B cell (primary cell): ENCODE data around the gene MYCBPAP. TPM values are rescaled to one million over a fixed set of nuclear protein-coding genes. Genes with fewer than 3 reads are reported as not detected.

Source experiments
- ATAC-seq: fragments of 200-7000 bp; cut with Tn5 transposase; one replicate; pipeline ENCODE4 v1.10.0; 2021; ENCODE audit warnings: low read depth, mild to moderate bottlenecking, moderate number of reproducible peaks, moderate library complexity
- CTCF ChIA-PET: fragments of 350-600 bp; sonication (Branson Sonifier 250); formaldehyde crosslinking; loops from one replicate; lab custom pipeline; 2021; ENCODE audit warnings: antibody characterized with exemption, inconsistent platforms; lab: Charles Lee
- POLR2A ChIA-PET: fragments of 350-600 bp; sonication (Branson Sonifier 250); formaldehyde crosslinking; loops from one replicate; lab custom pipeline; 2021; ENCODE audit warnings: antibody characterized with exemption; lab: Charles Lee
- DNase-seq: peaks from one replicate; pipeline ENCODE4 v3.0.0; 2013
- H2AFZ ChIP-seq: 2 replicates; pipeline ENCODE4 v1.6.1; 2012; ENCODE audit warnings: mild to moderate bottlenecking, low read depth, low read length; ENCODE audit not compliant: insufficient read depth, poor library complexity, severe bottlenecking
- H3K27ac ChIP-seq, 2 donors: 1 replicate in 1 of 2; 2 replicates in 1 of 2; pipeline ENCODE4 v1.5.1; 2012 to 2013; ENCODE audit warnings: low read length in 2 of 2, mild to moderate bottlenecking in 2 of 2, moderate library complexity in 1 of 2
- H3K27me3 ChIP-seq, 4 experiments: fragments of 200-600 bp in 1 of 4; sonication (generic) in 1 of 4; replicated peaks in 1 of 4; 1 replicate in 2 of 4; 2 replicates in 2 of 4; pipeline versions ENCODE4 v1.6.1 to v1.7.0; 2013 to 2016; ENCODE audit warnings: low read length in 3 of 4, mild to moderate bottlenecking in 2 of 4, mixed read lengths in 1 of 4, moderate library complexity in 1 of 4; ENCODE audit not compliant: insufficient read depth in 4 of 4, control insufficient read depth in 3 of 4; ENCODE audit errors: control extremely low read depth in 1 of 4
- H3K36me3 ChIP-seq, 2 experiments: replicated peaks in 1 of 2; 1 replicate in 1 of 2; 2 replicates in 1 of 2; pipeline versions ENCODE4 v1.6.1 to v1.7.1; 2013; ENCODE audit warnings: low read length in 1 of 2; ENCODE audit not compliant: insufficient read depth in 2 of 2, control insufficient read depth in 1 of 2; ENCODE audit errors: control extremely low read depth in 1 of 2, extremely low read depth in 1 of 2
- H3K4me1 ChIP-seq, 2 donors: fragments of 200-600 bp in 1 of 2; sonication (generic) in 1 of 2; 1 replicate in 1 of 2; 2 replicates in 1 of 2; pipeline versions ENCODE4 v1.5.1 to v1.6.1; 2013 to 2017; ENCODE audit warnings: low read length in 2 of 2; ENCODE audit not compliant: control insufficient read depth in 2 of 2, insufficient read depth in 2 of 2
- H3K4me2 ChIP-seq: replicated peaks from 2 replicates; pipeline ENCODE3; 2012; ENCODE audit warnings: mild to moderate bottlenecking, low read depth, low read length; ENCODE audit not compliant: poor library complexity, severe bottlenecking
- H3K4me3 ChIP-seq, 5 experiments: fragments of 200-600 bp in 1 of 5; sonication (generic) in 1 of 5; 1 replicate in 3 of 5; 2 replicates in 2 of 5; pipeline versions ENCODE4 v1.5.1 to v1.7.0; 2011 to 2016; ENCODE audit warnings: low read length in 4 of 5, mild to moderate bottlenecking in 4 of 5, low read depth in 2 of 5, control low read depth in 1 of 5, moderate library complexity in 1 of 5; ENCODE audit not compliant: insufficient read depth in 1 of 5; ENCODE audit errors: control extremely low read depth in 1 of 5, extremely low read depth in 1 of 5
- H3K79me2 ChIP-seq: fragments of 200-600 bp; sonication (generic); one replicate; pipeline ENCODE4 v1.6.0; 2016; ENCODE audit warnings: low read length; ENCODE audit not compliant: control insufficient read depth, insufficient read depth
- H3K9ac ChIP-seq: fragments of 200-600 bp; sonication (generic); 2 replicates; pipeline ENCODE4 v1.6.1; 2017; ENCODE audit warnings: mild to moderate bottlenecking, low read length, moderate library complexity
- H3K9me3 ChIP-seq, 3 donors: one replicate each; pipeline versions ENCODE4 v1.6.1 to v1.7.1; 2013; ENCODE audit warnings: low read length in 2 of 3; ENCODE audit not compliant: control insufficient read depth in 2 of 3, insufficient read depth in 1 of 3; ENCODE audit errors: control extremely low read depth in 1 of 3
- H4K20me1 ChIP-seq: 2 replicates; pipeline ENCODE4 v1.6.0; 2012; ENCODE audit warnings: mild to moderate bottlenecking, low read length; ENCODE audit not compliant: insufficient read depth, control insufficient read depth, poor library complexity, severe bottlenecking
- H3K27ac Mint-ChIP-seq: one replicate; pipeline ENCODE4 v1.8.0; 2021; ENCODE audit warnings: mixed read lengths
- H3K27me3 Mint-ChIP-seq: one replicate; pipeline ENCODE4 v1.8.0; 2021; ENCODE audit warnings: mixed read lengths
- H3K4me1 Mint-ChIP-seq: one replicate; pipeline ENCODE4 v1.8.0; 2021; ENCODE audit warnings: mixed read lengths
- H3K4me3 Mint-ChIP-seq: one replicate; pipeline ENCODE4 v1.8.0; 2021; ENCODE audit warnings: mixed read lengths
- H3K9me3 Mint-ChIP-seq: one replicate; pipeline ENCODE4 v1.8.0; 2022; ENCODE audit warnings: mixed read lengths; ENCODE audit not compliant: insufficient read depth
- EZH2 ChIP-seq: IDR thresholded peaks from 2 replicates; pipeline ENCODE4 v1.6.1; 2012; ENCODE audit warnings: borderline replicate concordance, low read depth, mild to moderate bottlenecking, moderate library complexity, low read length; ENCODE audit not compliant: insufficient read depth, poor library complexity, severe bottlenecking
- WGBS: methylation state at CpG from one replicate; pipeline ENCODE4 v1.1.5; 2013; ENCODE audit warnings: missing lambda C conversion rate; ENCODE audit not compliant: insufficient coverage; 5-methylcytosine and 5-hydroxymethylcytosine counted together
- intact Hi-C: fragments of 100-400 bp; cut with micrococcal nuclease; formaldehyde crosslinking; loops from one replicate; pipeline ENCODE4 v1.10.0; 2022
- polyA plus RNA-seq: library from polyadenylated mRNA; depleted of rRNA; stranded (reverse); fragments of >200 nt; gene quantifications from 2 replicates; pipeline ENCODE4 v1.2.3, GENCODE V29; 2012
- total RNA-seq, 2 donors: library from RNA; stranded (reverse); fragments of 120-200 nt in 1 of 2; gene quantifications; 1 replicate in 1 of 2; 2 replicates in 1 of 2; pipeline versions ENCODE4 v1.2.3 to v1.2.4, GENCODE V29; 2013 to 2022
- TF ChIP-seq, protein P1 (sequence below): fragments of 200-600 bp; IDR thresholded peaks from one replicate; pipeline ENCODE4 v1.8.0; 2022; ENCODE audit warnings: antibody characterized with exemption, mild to moderate bottlenecking

The MYCBPAP gene
- total and polyA plus RNA-seq, 2 donors (not counting 1 experiment from before 2014, with no cell fraction given), result 1.9 to 5.1 TPM

DNA sequence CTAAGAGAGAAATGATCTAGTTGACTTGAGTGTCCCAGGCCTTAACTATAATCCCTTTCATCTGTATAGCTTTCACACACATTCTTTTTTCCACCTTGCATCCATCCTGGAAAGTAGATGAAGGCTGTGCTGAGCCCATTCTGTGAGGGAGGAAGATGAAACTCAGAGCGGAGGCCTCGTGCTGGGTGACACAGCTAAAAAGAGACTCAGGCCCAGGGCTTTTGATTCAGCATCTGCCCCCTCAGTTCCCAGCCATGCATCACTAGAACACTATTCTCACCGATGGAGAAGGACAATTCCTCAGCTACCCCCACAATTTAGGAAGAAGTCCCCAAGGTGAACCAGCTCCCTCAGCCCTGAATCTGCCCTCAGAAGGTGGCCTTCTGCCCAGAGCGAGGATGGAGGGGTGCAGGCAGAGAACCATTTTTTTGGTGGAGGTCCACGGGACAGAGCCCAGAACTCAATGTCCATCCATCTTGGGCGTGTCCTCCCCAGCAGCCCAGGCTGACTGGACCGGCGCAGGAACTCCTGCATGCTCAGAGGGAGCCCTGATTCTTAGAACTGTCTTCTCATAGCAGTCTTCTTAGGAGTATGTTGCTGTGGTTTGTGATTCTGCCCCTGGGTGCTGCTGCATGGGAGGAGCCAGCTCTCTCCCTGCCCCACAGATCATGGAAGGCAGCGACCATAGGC is 5.8 kb upstream of the MYCBPAP start:
- 85% methylated on average over 7 of the region's 9 CpGs for WGBS

More for the DNA sequence above, 5.8 kb upstream of the MYCBPAP start:
- no peaks in the 10 kb centered on the region for H3K79me2 ChIP-seq
- Mint-ChIP-seq H3K4me1 (no peaks in the 10 kb centered on the region), H3K4me3 (no peak overlapping the region), H3K27me3 (no peaks in the 10 kb centered on the region), H3K27ac (no peak overlapping the region), H3K9me3 (no peaks in the 10 kb centered on the region)
- H4K20me1 ChIP-seq, result no peaks in the 10 kb centered on the region
- no peak overlapping the region for H3K27ac ChIP-seq
- ATAC-seq (no peak), DNase-seq (no peak)
- TF ChIP-seq, protein P1, sequence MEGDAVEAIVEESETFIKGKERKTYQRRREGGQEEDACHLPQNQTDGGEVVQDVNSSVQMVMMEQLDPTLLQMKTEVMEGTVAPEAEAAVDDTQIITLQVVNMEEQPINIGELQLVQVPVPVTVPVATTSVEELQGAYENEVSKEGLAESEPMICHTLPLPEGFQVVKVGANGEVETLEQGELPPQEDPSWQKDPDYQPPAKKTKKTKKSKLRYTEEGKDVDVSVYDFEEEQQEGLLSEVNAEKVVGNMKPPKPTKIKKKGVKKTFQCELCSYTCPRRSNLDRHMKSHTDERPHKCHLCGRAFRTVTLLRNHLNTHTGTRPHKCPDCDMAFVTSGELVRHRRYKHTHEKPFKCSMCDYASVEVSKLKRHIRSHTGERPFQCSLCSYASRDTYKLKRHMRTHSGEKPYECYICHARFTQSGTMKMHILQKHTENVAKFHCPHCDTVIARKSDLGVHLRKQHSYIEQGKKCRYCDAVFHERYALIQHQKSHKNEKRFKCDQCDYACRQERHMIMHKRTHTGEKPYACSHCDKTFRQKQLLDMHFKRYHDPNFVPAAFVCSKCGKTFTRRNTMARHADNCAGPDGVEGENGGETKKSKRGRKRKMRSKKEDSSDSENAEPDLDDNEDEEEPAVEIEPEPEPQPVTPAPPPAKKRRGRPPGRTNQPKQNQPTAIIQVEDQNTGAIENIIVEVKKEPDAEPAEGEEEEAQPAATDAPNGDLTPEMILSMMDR, result no peak
- TF ChIP-seq EZH2, result no peak
- POLR2A ChIA-PET, result no interaction called here
- peaks cover 0 to 3% (median 0%) of the 10 kb centered on the region in 4 experiments for H3K27me3 ChIP-seq
- H2AFZ ChIP-seq, result no peak overlapping the region
- no peaks in the 10 kb centered on the region for H3K4me1 ChIP-seq
- no peaks in the 10 kb centered on the region for H3K36me3 ChIP-seq
- no peak overlapping the region for H3K4me2 ChIP-seq
- no peak overlapping the region for H3K4me3 ChIP-seq
- CTCF ChIA-PET, result interaction anchor here (0.6 to 3.3 kb wide), 5 partner anchors 9 to 141 kb away, joined by 3 to 18 read pairs (median 5); no protein-coding TSS in a partner anchor
- peaks cover 0 to 3% (median 0%) of the 10 kb centered on the region in 3 donors for H3K9me3 ChIP-seq
- intact Hi-C loops, result no loop called here
- no peak overlapping the region for H3K9ac ChIP-seq
